Endometrial microvascular endothelial cells (primary cell): ENCODE data around the gene ATG16L2. TPM values are rescaled to one million over a fixed set of nuclear protein-coding genes. Genes with fewer than 3 reads are reported as not detected.

Experiments used
- in situ Hi-C: cut with HindIII; loops from 2 replicates; pipeline ENCODE4 v1.10.0; 2017; ENCODE audit warnings: low sequenced_read_pairs, low pct_unique_long_range_greater_than_20kb; ENCODE audit errors: inconsistent ontology term
- total RNA-seq: library from RNA; depleted of rRNA; stranded (reverse); fragments of >200 nt; gene quantifications from one replicate; pipeline ENCODE4 v1.2.3, GENCODE V29; 2015; ENCODE audit errors: inconsistent ontology term

The ATG16L2 gene
- total RNA-seq, 1 donor from 2014 or later = 8.8 TPM

GRCh38 chr11:72820439-72821139 is 6.4 kb downstream of the ATG16L2 start:
- in situ Hi-C loops = loop anchor here (10.0 kb wide), 2 partner anchors 166 to 354 kb away; no protein-coding TSS in a partner anchor

GRCh38 chr11:72821221-72821919 is 7.2 kb downstream of the ATG16L2 start:
- in situ Hi-C loops = loop anchor here (10.0 kb wide), 2 partner anchors 167 to 353 kb away; no protein-coding TSS in a partner anchor

GRCh38 chr11:72821920-72822799 is 7.9 kb downstream of the ATG16L2 start:
- in situ Hi-C loops = loop anchor here (10.0 kb wide), 2 partner anchors 167 to 353 kb away; no protein-coding TSS in a partner anchor

- in situ Hi-C loops = loop anchor here (10.0 kb wide), 2 partner anchors 168 to 352 kb away; no protein-coding TSS in a partner anchor
Observed at GRCh38 chr11:72823105-72823804, 9.0 kb downstream of the ATG16L2 start.

- in situ Hi-C loops = loop anchor here (10.0 kb wide), 2 partner anchors 169 to 351 kb away; no protein-coding TSS in a partner anchor
Observed at GRCh38 chr11:72824020-72824419, 9.8 kb downstream of the ATG16L2 start.

- in situ Hi-C loops = loop anchor here (10.0 kb wide), 2 partner anchors 170 to 350 kb away; no protein-coding TSS in a partner anchor
Observed at GRCh38 chr11:72824811-72825505, 10.7 kb downstream of the ATG16L2 start.

GRCh38 chr11:72825661-72826060 is 11.4 kb downstream of the ATG16L2 start:
- in situ Hi-C loops = loop anchor here (10.0 kb wide), 2 partner anchors 171 to 349 kb away; no protein-coding TSS in a partner anchor

- in situ Hi-C loops = loop anchor here (10.0 kb wide), 2 partner anchors 172 to 348 kb away; no protein-coding TSS in a partner anchor
Observed at GRCh38 chr11:72826191-72826941, 12.2 kb downstream of the ATG16L2 start.

GRCh38 chr11:72826942-72827480 is 12.8 kb downstream of the ATG16L2 start:
- in situ Hi-C loops = loop anchor here (10.0 kb wide), 2 partner anchors 172 to 348 kb away; no protein-coding TSS in a partner anchor

GRCh38 chr11:72827656-72828055 is 13.4 kb downstream of the ATG16L2 start:
- in situ Hi-C loops = loop anchor here (10.0 kb wide), 2 partner anchors 173 to 347 kb away; no protein-coding TSS in a partner anchor

- in situ Hi-C loops = loop anchor here (10.0 kb wide), 2 partner anchors 173 to 347 kb away; no protein-coding TSS in a partner anchor
Observed at GRCh38 chr11:72828081-72828567, 13.9 kb downstream of the ATG16L2 start.

GRCh38 chr11:72828692-72829101 is 14.5 kb downstream of the ATG16L2 start:
- in situ Hi-C loops = loop anchor here (10.0 kb wide), 2 partner anchors 174 to 346 kb away; no protein-coding TSS in a partner anchor

- in situ Hi-C loops = loop anchor here (10.0 kb wide), 2 partner anchors 174 to 346 kb away; no protein-coding TSS in a partner anchor
Observed at GRCh38 chr11:72829178-72829577, 15.0 kb downstream of the ATG16L2 start.

- in situ Hi-C loops = loop anchor here (10.0 kb wide), 2 partner anchors 175 to 345 kb away; no protein-coding TSS in a partner anchor
Observed at GRCh38 chr11:72829884-72830533, 15.8 kb downstream of the ATG16L2 start.

- in situ Hi-C loops = no loop called here
Observed at GRCh38 chr11:72831521-72832300, 17.5 kb downstream of the ATG16L2 start.
